SK-N-SH (cell line): ENCODE measurements around the gene AFF3. TPM values are rescaled to one million over a fixed set of nuclear protein-coding genes. Genes with fewer than 3 reads are reported as not detected.

Experiments
- CTCF ChIA-PET: fragments of 300-600, 350-600 bp; formaldehyde crosslinking; extraction: SDS; loops from one replicate; lab custom pipeline; 2021; lab: Yijun Ruan, JAX
- POLR2A ChIA-PET: fragments of 350-600 bp; sonication (Branson Sonifier 250); formaldehyde crosslinking; extraction: SDS; loops from one replicate; lab custom pipeline; 2020; ENCODE audit warnings: antibody characterized with exemption, inconsistent platforms; lab: Yijun Ruan, JAX
- DNase-seq: peaks from one replicate; pipeline ENCODE4 v3.0.0; 2012
- H2AFZ ChIP-seq: fragments of 200-600 bp; sonication (generic); 2 replicates; pipeline ENCODE4 v1.8.1; 2016; ENCODE audit warnings: antibody characterized with exemption, mild to moderate bottlenecking, low read depth
- H3F3A ChIP-seq: fragments of 200-600 bp; sonication (generic); replicated peaks from 2 replicates; pipeline ENCODE3; 2016; ENCODE audit warnings: antibody characterized with exemption, mild to moderate bottlenecking; ENCODE audit not compliant: insufficient read depth
- H3K27ac ChIP-seq, 2 experiments: fragments of 200-500 bp in 1 of 2; fragments of 200-600 bp in 1 of 2; sonication (Bioruptor generic) in 1 of 2; sonication (generic), shearing (Covaris generic) in 1 of 2; 2 replicates each; pipeline versions ENCODE4 v1.5.1 to v1.6.1; 2014 to 2016; ENCODE audit warnings: low read depth in 2 of 2, inconsistent platforms in 1 of 2, low read length in 1 of 2, mild to moderate bottlenecking in 1 of 2, mixed read lengths in 1 of 2
- H3K27me3 ChIP-seq: fragments of 200-600 bp; sonication (generic), shearing (Covaris generic); 2 replicates; pipeline ENCODE4 v1.6.1; 2016; ENCODE audit warnings: mixed run types; ENCODE audit not compliant: insufficient read depth
- H3K36me3 ChIP-seq, 2 experiments: fragments of 200-500 bp in 1 of 2; fragments of 200-600 bp in 1 of 2; sonication (Bioruptor generic) in 1 of 2; sonication (generic) in 1 of 2; replicated peaks in 1 of 2; 2 replicates each; pipeline versions ENCODE3 to v1.5.1; 2014 to 2016; ENCODE audit warnings: low read length in 1 of 2, mild to moderate bottlenecking in 1 of 2; ENCODE audit not compliant: insufficient read depth in 2 of 2, control insufficient read depth in 1 of 2
- H3K4me1 ChIP-seq, 2 experiments: fragments of 200-500 bp in 1 of 2; fragments of 200-600 bp in 1 of 2; sonication (Bioruptor generic) in 1 of 2; sonication (generic), shearing (Covaris generic) in 1 of 2; 2 replicates each; pipeline versions ENCODE4 v1.5.1 to v1.6.1; 2014 to 2016; ENCODE audit warnings: low read depth in 1 of 2, low read length in 1 of 2, mixed run types in 1 of 2; ENCODE audit not compliant: insufficient read depth in 2 of 2, control insufficient read depth in 1 of 2
- H3K4me2 ChIP-seq: fragments of 200-600 bp; sonication (generic), shearing (Covaris generic); 2 replicates; pipeline ENCODE4 v1.6.1; 2017; ENCODE audit warnings: mixed run types
- H3K4me3 ChIP-seq, 2 experiments: fragments of 200-500 bp in 1 of 2; fragments of 200-600 bp in 1 of 2; sonication (Bioruptor generic) in 1 of 2; sonication (generic), shearing (Covaris generic) in 1 of 2; 2 replicates each; pipeline versions ENCODE4 v1.5.1 to v1.8.1; 2014 to 2016; ENCODE audit warnings: low read depth in 2 of 2, inconsistent platforms in 1 of 2, low read length in 1 of 2, mild to moderate bottlenecking in 1 of 2, mixed read lengths in 1 of 2, moderate library complexity in 1 of 2
- H3K79me2 ChIP-seq: fragments of 200-600 bp; sonication (generic); 2 replicates; pipeline ENCODE4 v1.8.1; 2017; ENCODE audit warnings: mild to moderate bottlenecking; ENCODE audit not compliant: insufficient read depth
- H3K9ac ChIP-seq: fragments of 200-600 bp; sonication (generic); 2 replicates; pipeline ENCODE4 v1.6.1; 2017; ENCODE audit warnings: mixed run types
- H3K9me2 ChIP-seq: fragments of 200-600 bp; sonication (generic); 2 replicates; pipeline ENCODE4 v1.6.1; 2017; ENCODE audit warnings: mixed run types
- H3K9me3 ChIP-seq: fragments of 200-600 bp; sonication (generic); 2 replicates; pipeline ENCODE4 v1.6.1; 2017; ENCODE audit warnings: mixed run types, mild to moderate bottlenecking, moderate library complexity
- H4K20me1 ChIP-seq: fragments of 200-600 bp; sonication (generic); 2 replicates; pipeline ENCODE4 v1.6.1; 2017; ENCODE audit warnings: mild to moderate bottlenecking, mixed run types; ENCODE audit not compliant: insufficient read depth
- CHD2 ChIP-seq: fragments of 150-350 bp; IDR thresholded peaks from 2 replicates; pipeline ENCODE4 v1.6.1; 2018; ENCODE audit warnings: low read length; ENCODE audit not compliant: partially characterized antibody
- ELF1 ChIP-seq: IDR thresholded peaks from 2 replicates; pipeline ENCODE4 v1.4.0; 2012
- FOSL2 ChIP-seq: IDR thresholded peaks from 2 replicates; pipeline ENCODE4 v1.4.0; 2012; ENCODE audit warnings: low read depth, mild to moderate bottlenecking, moderate library complexity, borderline replicate concordance
- FOXM1 ChIP-seq: IDR thresholded peaks from 2 replicates; pipeline ENCODE4 v1.4.0; 2012; ENCODE audit warnings: low read depth, mild to moderate bottlenecking
- GABPA ChIP-seq: IDR thresholded peaks from 2 replicates; pipeline ENCODE4 v1.4.0; 2012; ENCODE audit warnings: low read depth, mild to moderate bottlenecking
- GATA2 ChIP-seq: sonication (generic); formaldehyde crosslinking; IDR thresholded peaks from 2 replicates; pipeline ENCODE4 v1.5.0; 2020; ENCODE audit warnings: mild to moderate bottlenecking, missing genetic modification reagents
- IRF3 ChIP-seq: fragments of 150-350 bp; IDR thresholded peaks from 2 replicates; pipeline ENCODE4 v1.6.1; 2016; ENCODE audit warnings: mild to moderate bottlenecking, low read depth, low read length
- JUND ChIP-seq: IDR thresholded peaks from 2 replicates; pipeline ENCODE4 v1.4.0; 2012
- MEF2A ChIP-seq: IDR thresholded peaks from 2 replicates; pipeline ENCODE4 v1.4.0; 2012; ENCODE audit warnings: low read depth, borderline replicate concordance
- MXI1 ChIP-seq: IDR thresholded peaks from 2 replicates; pipeline ENCODE4 v1.6.1; 2012; ENCODE audit warnings: mild to moderate bottlenecking, low read depth, low read length, improper control_type of control experiment
- POLR2AphosphoS5 ChIP-seq: IDR thresholded peaks from 2 replicates; pipeline ENCODE4 v1.6.1; 2012; ENCODE audit warnings: low read depth, low read length
- RAD21 ChIP-seq: IDR thresholded peaks from 2 replicates; pipeline ENCODE4 v1.6.1; 2012; ENCODE audit warnings: mild to moderate bottlenecking, low read length
- SIN3A ChIP-seq: IDR thresholded peaks from 2 replicates; pipeline ENCODE4 v1.6.1; 2012; ENCODE audit warnings: low read depth, mild to moderate bottlenecking, low read length, moderate library complexity, borderline replicate concordance
- TCF12 ChIP-seq: IDR thresholded peaks from 2 replicates; pipeline ENCODE4 v1.4.0; 2012
- USF1 ChIP-seq: IDR thresholded peaks from 2 replicates; pipeline ENCODE4 v1.4.0; 2012; ENCODE audit warnings: low read depth, borderline replicate concordance
- YY1 ChIP-seq: IDR thresholded peaks from 2 replicates; pipeline ENCODE4 v1.4.0; 2012; ENCODE audit warnings: low read depth, mild to moderate bottlenecking
- ZBTB33 ChIP-seq: IDR thresholded peaks from 2 replicates; pipeline ENCODE4 v1.4.0; 2012; ENCODE audit warnings: low read depth, borderline replicate concordance
- WGBS: methylation state at CpG from one replicate; pipeline ENCODE4 v1.1.6; 2017; ENCODE audit warnings: low lambda C conversion rate; 5-methylcytosine and 5-hydroxymethylcytosine counted together
- polyA plus RNA-seq, 3 experiments: library from polyadenylated mRNA; depleted of rRNA; stranded (reverse); fragments of >200 nt; gene quantifications; 2 replicates each; pipeline ENCODE4 v1.2.3, GENCODE V29; 2012

Gene AFF3
- polyA plus RNA-seq, 1 of the 3 experiments (the other 2 are of a cell fraction): 0.36 TPM

- H3K4me3 ChIP-seq: no peak overlapping the region
- H3F3A ChIP-seq: no peaks in the 10 kb centered on the region
- H2AFZ ChIP-seq: no peak overlapping the region
- no peak overlapping the region for H3K9ac ChIP-seq
- no peaks in the 10 kb centered on the region for H3K79me2 ChIP-seq
- no peak overlapping the region for H3K27ac ChIP-seq
- CTCF ChIA-PET: interaction anchor here (1.9 kb wide), 1 partner anchor 576 kb away, joined by 4 read pairs; no protein-coding TSS in a partner anchor
- H3K36me3 ChIP-seq: no peaks in the 10 kb centered on the region
- TF ChIP-seq SIN3A: no peak
- TF ChIP-seq MXI1: no peak
- no peak for TF ChIP-seq ELF1
- no peak for TF ChIP-seq GATA2 (CRISPR knock-in tag)
- TF ChIP-seq GABPA: no peak
- TF ChIP-seq ZBTB33: no peak
- no peak for TF ChIP-seq IRF3
- no peak for TF ChIP-seq USF1
- TF ChIP-seq POLR2AphosphoS5: no peak
- TF ChIP-seq CHD2: no peak
- no peak for TF ChIP-seq MEF2A
- TF ChIP-seq YY1: no peak
- TF ChIP-seq FOSL2: no peak
- TF ChIP-seq FOXM1: no peak
- TF ChIP-seq RAD21: no peak
- TF ChIP-seq TCF12: no peak
- no peak for TF ChIP-seq JUND
- TF ChIP-seq, all 33 proteins: peak for 0
- POLR2A ChIA-PET: no interaction called here
- DNase-seq: no peak
- Histone ChIP-seq H3K4me1 (peaks cover 0 to 21% of the 10 kb centered on the region in 2 experiments; a peak in 2 of 4 replicates), H3K9me3 (no peaks in the 10 kb centered on the region), H3K9me2 (no peaks in the 10 kb centered on the region), H3K4me2 (no peak overlapping the region), H3K27me3 (no peaks in the 10 kb centered on the region; the same call in 1 of the 2 replicates), H4K20me1 (no peaks in the 10 kb centered on the region)
- 64% methylated on average over 5 of the region's 5 CpGs for WGBS
These were observed 7.0 kb downstream of the AFF3 start for GRCh38 chr2:100135415-100135814.
